Right ventricle myocardium inferior (tissue), 1 donor: ENCODE measurements around the gene MCU. TPM values are rescaled to one million over a fixed set of nuclear protein-coding genes. Genes with fewer than 3 reads are reported as not detected.

ENCODE experiments used
- ATAC-seq: fragments of 200-7000 bp; cut with Tn5 transposase; one replicate; pipeline ENCODE4 v1.9.1; 2020; ENCODE audit warnings: mild to moderate bottlenecking, moderate library complexity
- DNase-seq: peaks from one replicate; pipeline ENCODE4 v3.0.0; 2021; ENCODE audit errors: missing footprints
- intact Hi-C: fragments of 100-400 bp; cut with DNase I; formaldehyde crosslinking; loops from one replicate; pipeline ENCODE4 v1.11.0; 2022
- total RNA-seq: library from RNA; stranded (reverse); fragmentation: NEBNext Ultra II Directional; extraction: Animal tissue kit (Norgen Biotek cat#: 25700); gene quantifications from one replicate; pipeline ENCODE4 v1.2.1, GENCODE V29; 2021
- donor health status: DM: no; HTN: yes; CAD: no; lungs with severe emphysema.

Gene MCU
- total RNA-seq, 1 donor from 2014 or later, result 15.1 TPM

- intact Hi-C loops, result no loop called here
- ATAC-seq (no peak), DNase-seq (no peak)
These were observed 159.6 kb downstream of the MCU start for GRCh38 chr10:72851509-72851908.

- ATAC-seq, result no peak
- intact Hi-C loops, result no loop called here
- DNase-seq, result no peak
These were observed 160.6 kb downstream of the MCU start for GRCh38 chr10:72852508-72852907.

GRCh38 chr10:72855129-72855528, 163.2 kb downstream of the MCU start:
- DNase-seq, result no peak
- no peak for ATAC-seq
- intact Hi-C loops, result no loop called here

GRCh38 chr10:72855790-72856189, 163.8 kb downstream of the MCU start:
- intact Hi-C loops, result no loop called here
- ATAC-seq (no peak), DNase-seq (no peak)

GRCh38 chr10:72858067-72858466, 166.1 kb downstream of the MCU start:
- DNase-seq (no peak), ATAC-seq (no peak)
- intact Hi-C loops, result no loop called here

GRCh38 chr10:72862957-72863356, 171.0 kb downstream of the MCU start:
- DNase-seq (no peak), ATAC-seq (no peak)
- intact Hi-C loops, result no loop called here

GRCh38 chr10:72875250-72876055, 183.5 kb downstream of the MCU start:
- ATAC-seq, result no peak
- no peak for DNase-seq
- intact Hi-C loops, result loop anchor here (5.0 kb wide), 1 partner anchor 513 kb away; no protein-coding TSS in a partner anchor

- intact Hi-C loops, result loop anchor here (5.0 kb wide), 1 partner anchor 517 kb away; no protein-coding TSS in a partner anchor
- ATAC-seq (no peak), DNase-seq (no peak)
These were observed 187.3 kb downstream of the MCU start for GRCh38 chr10:72879245-72879644.

GRCh38 chr10:72881291-72881690, 189.3 kb downstream of the MCU start:
- no peak for DNase-seq
- intact Hi-C loops, result no loop called here
- no peak for ATAC-seq

GRCh38 chr10:72883861-72884260, 191.9 kb downstream of the MCU start:
- intact Hi-C loops, result no loop called here
- no peak for DNase-seq

GRCh38 chr10:72885953-72886352, 194.0 kb downstream of the MCU start:
- intact Hi-C loops, result no loop called here
- no peak for ATAC-seq
- DNase-seq, result no peak

More at GRCh38 chr10:72883861-72884260, 191.9 kb downstream of the MCU start:
- ATAC-seq, result no peak

- no peak for ATAC-seq
- intact Hi-C loops, result no loop called here
These were observed 194.7 kb downstream of the MCU start for GRCh38 chr10:72886621-72887020.

GRCh38 chr10:72887043-72887442, 195.1 kb downstream of the MCU start:
- intact Hi-C loops, result no loop called here
- DNase-seq, result no peak
- ATAC-seq, result no peak

More at GRCh38 chr10:72886621-72887020, 194.7 kb downstream of the MCU start:
- DNase-seq, result no peak

- intact Hi-C loops, result no loop called here
- ATAC-seq, result no peak
- DNase-seq, result no peak
These were observed 196.3 kb downstream of the MCU start for GRCh38 chr10:72888151-72888638.

- no peak for DNase-seq
- intact Hi-C loops, result no loop called here
- no peak for ATAC-seq
These were observed 197.5 kb downstream of the MCU start for GRCh38 chr10:72889391-72889831.

GRCh38 chr10:72890086-72890485, 198.1 kb downstream of the MCU start:
- intact Hi-C loops, result no loop called here
- ATAC-seq (no peak), DNase-seq (no peak)

- intact Hi-C loops, result no loop called here
- ATAC-seq (no peak), DNase-seq (no peak)
These were observed 201.3 kb downstream of the MCU start, which contains the start of gene OIT3 for GRCh38 chr10:72893136-72893798. OIT3 (plus strand) TSS chr10:72893739; CDS start chr10:72893799, 60 bp downstream.

- intact Hi-C loops, result no loop called here
- no peak for DNase-seq
These were observed 203.4 kb downstream of the MCU start for GRCh38 chr10:72895236-72895850.

GRCh38 chr10:72898616-72899015, 206.7 kb downstream of the MCU start:
- ATAC-seq (no peak), DNase-seq (no peak)
- intact Hi-C loops, result no loop called here

More at GRCh38 chr10:72895236-72895850, 203.4 kb downstream of the MCU start:
- ATAC-seq, result no peak
